H9 (cell line): ENCODE measurements around the gene MYOCD. TPM values are rescaled to one million over a fixed set of nuclear protein-coding genes. Genes with fewer than 3 reads are reported as not detected.

Experiments
- DNase-seq: peaks from one replicate; pipeline ENCODE4 v3.0.0-alpha.2; 2017
- H2AFZ ChIP-seq: one replicate; pipeline ENCODE4 v1.6.1; 2013; ENCODE audit warnings: mild to moderate bottlenecking, low read length, control low read depth, moderate library complexity
- H2AK5ac ChIP-seq: 2 replicates; pipeline ENCODE4 v1.6.1; 2013; ENCODE audit warnings: low read length, control low read depth, mixed read lengths; ENCODE audit not compliant: insufficient read length
- H2BK120ac ChIP-seq: one replicate; pipeline ENCODE4 v1.6.1; 2013; ENCODE audit warnings: low read depth, mild to moderate bottlenecking, low read length, control low read depth, inconsistent platforms; ENCODE audit not compliant: poor library complexity, severe bottlenecking
- H2BK12ac ChIP-seq: 2 replicates; pipeline ENCODE4 v1.6.1; 2013; ENCODE audit warnings: low read length, control low read depth, mixed read lengths, low read depth; ENCODE audit not compliant: insufficient read length
- H2BK15ac ChIP-seq: 2 replicates; pipeline ENCODE4 v1.6.1; 2013; ENCODE audit warnings: low read depth, low read length, control low read depth
- H2BK20ac ChIP-seq: one replicate; pipeline ENCODE4 v1.6.1; 2013; ENCODE audit warnings: low read depth, mild to moderate bottlenecking, low read length, control low read depth, inconsistent platforms; ENCODE audit not compliant: poor library complexity, severe bottlenecking
- H2BK5ac ChIP-seq: 2 replicates; pipeline ENCODE4 v1.6.1; 2013; ENCODE audit warnings: low read length, control low read depth, mixed read lengths; ENCODE audit not compliant: insufficient read length
- H3K14ac ChIP-seq: 2 replicates; pipeline ENCODE4 v1.6.1; 2013; ENCODE audit warnings: low read length, control low read depth; ENCODE audit not compliant: insufficient read depth
- H3K18ac ChIP-seq: 2 replicates; pipeline ENCODE4 v1.6.1; 2013; ENCODE audit warnings: low read depth, mild to moderate bottlenecking, mixed read lengths, low read length, control low read depth; ENCODE audit not compliant: insufficient read length
- H3K23ac ChIP-seq: 2 replicates; pipeline ENCODE4 v1.6.1; 2013; ENCODE audit warnings: low read length, control low read depth, mixed read lengths, low read depth; ENCODE audit not compliant: insufficient read length
- H3K23me2 ChIP-seq: 2 replicates; pipeline ENCODE4 v1.6.1; 2013; ENCODE audit warnings: low read depth, mild to moderate bottlenecking, mixed read lengths, low read length, control low read depth; ENCODE audit not compliant: insufficient read length, poor library complexity, severe bottlenecking
- H3K27ac ChIP-seq: 2 replicates; pipeline ENCODE4 v1.5.1; 2013; ENCODE audit warnings: low read length, control low read depth, mixed read lengths, low read depth; ENCODE audit not compliant: insufficient read length
- H3K27me3 ChIP-seq: 2 replicates; pipeline ENCODE4 v1.6.1; 2013; ENCODE audit warnings: low read length, control low read depth, inconsistent platforms; ENCODE audit not compliant: insufficient read depth
- H3K4ac ChIP-seq: 2 replicates; pipeline ENCODE4 v1.6.1; 2013; ENCODE audit warnings: low read depth, mild to moderate bottlenecking, control low read depth, inconsistent platforms, low read length, moderate library complexity
- H3K4me1 ChIP-seq: 2 replicates; pipeline ENCODE4 v1.6.1; 2013; ENCODE audit warnings: low read length, control low read depth, inconsistent platforms; ENCODE audit not compliant: insufficient read depth
- H3K4me2 ChIP-seq: 2 replicates; pipeline ENCODE4 v1.6.1; 2013; ENCODE audit warnings: low read length, control low read depth, mixed read lengths; ENCODE audit not compliant: insufficient read length, insufficient read depth
- H3K56ac ChIP-seq: 2 replicates; pipeline ENCODE4 v1.6.1; 2013; ENCODE audit warnings: low read depth, mild to moderate bottlenecking, mixed read lengths, low read length, control low read depth; ENCODE audit not compliant: insufficient read length
- H3K79me1 ChIP-seq: 2 replicates; pipeline ENCODE4 v1.6.1; 2013; ENCODE audit warnings: low read depth, mild to moderate bottlenecking, moderate library complexity, low read length, control low read depth, inconsistent platforms; ENCODE audit not compliant: insufficient read depth, poor library complexity, severe bottlenecking
- H3K79me2 ChIP-seq: 2 replicates; pipeline ENCODE4 v1.6.1; 2013; ENCODE audit warnings: low read length, control low read depth, inconsistent platforms; ENCODE audit not compliant: insufficient read depth
- H3K9ac ChIP-seq: 2 replicates; pipeline ENCODE4 v1.6.1; 2013; ENCODE audit warnings: low read length, control low read depth, mixed read lengths; ENCODE audit not compliant: insufficient read length; ENCODE audit errors: extremely low read depth
- H3K9me3 ChIP-seq: one replicate; pipeline ENCODE4 v1.6.1; 2013; ENCODE audit warnings: low read depth, low read length, inconsistent platforms; ENCODE audit not compliant: control insufficient read depth
- H3T11ph ChIP-seq: one replicate; pipeline ENCODE4 v1.6.1; 2013; ENCODE audit warnings: mild to moderate bottlenecking, low read length, control low read depth, inconsistent platforms
- H4K20me1 ChIP-seq: one replicate; pipeline ENCODE4 v1.6.1; 2013; ENCODE audit not compliant: control insufficient read depth, insufficient read length, insufficient read depth
- H4K5ac ChIP-seq: 2 replicates; pipeline ENCODE4 v1.6.1; 2013; ENCODE audit warnings: low read depth, mild to moderate bottlenecking, mixed read lengths, low read length, control low read depth; ENCODE audit not compliant: insufficient read length
- H4K8ac ChIP-seq: replicated peaks from 2 replicates; pipeline ENCODE4 v1.6.1; 2013; ENCODE audit warnings: low read length, control low read depth, mixed read lengths, low read depth; ENCODE audit not compliant: insufficient read length
- H4K91ac ChIP-seq: 2 replicates; pipeline ENCODE4 v1.6.1; 2013; ENCODE audit warnings: low read depth, mild to moderate bottlenecking, moderate library complexity, mixed read lengths, low read length, control low read depth; ENCODE audit not compliant: insufficient read length
- H3K27ac Mint-ChIP-seq, 3 experiments: 2 replicates in 2 of 3; 3 replicates in 1 of 3; pipeline ENCODE4 v1.8.0; 2020 to 2021; ENCODE audit warnings: mixed read lengths in 3 of 3, mild to moderate bottlenecking in 1 of 3, moderate library complexity in 1 of 3
- H3K27me3 Mint-ChIP-seq: 2 replicates; pipeline ENCODE4 v1.8.0; 2021; ENCODE audit warnings: low read depth, mild to moderate bottlenecking, moderate library complexity, mixed read lengths
- H3K36me3 Mint-ChIP-seq, 3 experiments: 2 replicates in 2 of 3; 3 replicates in 1 of 3; pipeline ENCODE4 v1.8.0; 2020 to 2021; ENCODE audit warnings: low read depth in 3 of 3, mixed read lengths in 3 of 3; ENCODE audit not compliant: insufficient read depth in 1 of 3
- H3K4me1 Mint-ChIP-seq, 2 experiments: 2 replicates each; pipeline ENCODE4 v1.8.0; 2020; ENCODE audit warnings: mixed read lengths in 2 of 2
- H3K4me3 Mint-ChIP-seq, 2 experiments: 2 replicates in 1 of 2; 3 replicates in 1 of 2; pipeline ENCODE4 v1.8.0; 2020 to 2021; ENCODE audit warnings: mild to moderate bottlenecking in 2 of 2, mixed read lengths in 2 of 2, moderate library complexity in 1 of 2
- H3K9me3 Mint-ChIP-seq, 2 experiments: 2 replicates in 1 of 2; 3 replicates in 1 of 2; pipeline ENCODE4 v1.8.0; 2020; ENCODE audit warnings: mild to moderate bottlenecking in 2 of 2, mixed read lengths in 2 of 2, moderate library complexity in 1 of 2
- WGBS: extraction: QIAGEN DNeasy Blood & Tissue Kit; methylation state at CpG from one replicate; pipeline ENCODE4 v1.1.7; 2013; ENCODE audit warnings: missing lambda C conversion rate, low lambda C conversion rate, mixed read lengths; ENCODE audit not compliant: insufficient read length; ENCODE audit errors: extremely low coverage; 5-methylcytosine and 5-hydroxymethylcytosine counted together
- total RNA-seq: library from RNA; stranded (reverse); gene quantifications from 2 replicates; pipeline ENCODE4 v1.2.1, GENCODE V29; 2021
- TF ChIP-seq, protein P1 (sequence below): fragments of 200-600 bp; sonication (generic); conservative IDR thresholded peaks from 3 replicates; pipeline ENCODE4 v1.8.0; 2021; ENCODE audit warnings: antibody characterized with exemption, mild to moderate bottlenecking

The MYOCD gene
- total RNA-seq, 1 experiment from 2014 or later, result 0.17 TPM

DNA sequence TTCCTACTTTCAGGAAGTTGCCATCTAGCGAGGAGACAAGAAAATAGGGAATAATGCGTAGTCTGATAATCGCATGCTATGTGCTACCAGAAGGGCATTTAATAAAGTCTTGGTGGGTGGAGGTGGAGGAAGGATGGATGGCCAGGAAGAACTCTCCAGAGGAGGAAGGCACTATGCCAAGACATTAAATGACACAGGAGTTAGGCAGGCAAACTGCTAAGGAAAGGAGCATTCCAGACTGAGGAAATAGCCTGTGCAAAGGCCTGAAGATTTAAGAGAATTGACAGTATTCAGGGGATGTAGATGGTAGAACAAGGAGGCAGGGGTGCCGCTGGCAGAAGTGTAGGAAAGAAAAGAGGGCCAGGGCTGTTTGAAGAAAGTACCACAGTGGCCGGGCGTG is 104.3 kb downstream of the MYOCD start:
- H2BK120ac ChIP-seq, result no peak overlapping the region
- H3K4me3 Mint-ChIP-seq, result no peak overlapping the region
- no peak for DNase-seq

More for the DNA sequence above, 104.3 kb downstream of the MYOCD start:
- H3K9me3 Mint-ChIP-seq, result no peaks in the 10 kb centered on the region
- Histone ChIP-seq H3K18ac (no peak overlapping the region), H3K23ac (no peak overlapping the region), H3K4me1 (no peaks in the 10 kb centered on the region), H2AK5ac (no peak overlapping the region), H2BK12ac (no peak overlapping the region), H2AFZ (no peak overlapping the region), H3K79me2 (no peaks in the 10 kb centered on the region), H4K8ac (no peak overlapping the region), H3K79me1 (no peaks in the 10 kb centered on the region), H3K27me3 (no peaks in the 10 kb centered on the region), H3K9ac (no peak overlapping the region), H3K9me3 (no peaks in the 10 kb centered on the region), H3T11ph (no peak overlapping the region), H2BK5ac (no peak overlapping the region), H3K23me2 (no peaks in the 10 kb centered on the region), H3K4ac (no peak overlapping the region), H3K56ac (no peak overlapping the region), H4K20me1 (no peaks in the 10 kb centered on the region), H4K91ac (no peak overlapping the region), H3K27ac (no peak overlapping the region), H2BK15ac (no peak overlapping the region), H4K5ac (no peak overlapping the region), H3K4me2 (no peak overlapping the region), H3K14ac (no peak overlapping the region), H2BK20ac (no peak overlapping the region)
- H3K27ac Mint-ChIP-seq, result no peak overlapping the region; a peak in 1 of 7 replicates
- WGBS, result no CpG with 5 or more reads among the region's 6 CpGs
- TF ChIP-seq, protein P1, sequence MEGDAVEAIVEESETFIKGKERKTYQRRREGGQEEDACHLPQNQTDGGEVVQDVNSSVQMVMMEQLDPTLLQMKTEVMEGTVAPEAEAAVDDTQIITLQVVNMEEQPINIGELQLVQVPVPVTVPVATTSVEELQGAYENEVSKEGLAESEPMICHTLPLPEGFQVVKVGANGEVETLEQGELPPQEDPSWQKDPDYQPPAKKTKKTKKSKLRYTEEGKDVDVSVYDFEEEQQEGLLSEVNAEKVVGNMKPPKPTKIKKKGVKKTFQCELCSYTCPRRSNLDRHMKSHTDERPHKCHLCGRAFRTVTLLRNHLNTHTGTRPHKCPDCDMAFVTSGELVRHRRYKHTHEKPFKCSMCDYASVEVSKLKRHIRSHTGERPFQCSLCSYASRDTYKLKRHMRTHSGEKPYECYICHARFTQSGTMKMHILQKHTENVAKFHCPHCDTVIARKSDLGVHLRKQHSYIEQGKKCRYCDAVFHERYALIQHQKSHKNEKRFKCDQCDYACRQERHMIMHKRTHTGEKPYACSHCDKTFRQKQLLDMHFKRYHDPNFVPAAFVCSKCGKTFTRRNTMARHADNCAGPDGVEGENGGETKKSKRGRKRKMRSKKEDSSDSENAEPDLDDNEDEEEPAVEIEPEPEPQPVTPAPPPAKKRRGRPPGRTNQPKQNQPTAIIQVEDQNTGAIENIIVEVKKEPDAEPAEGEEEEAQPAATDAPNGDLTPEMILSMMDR, result no peak
- 0 out of 2 replicates have a peak, but pooled peaks cover 4% of the 10 kb centered on the region for H3K27me3 Mint-ChIP-seq
- H3K36me3 Mint-ChIP-seq, result no peaks in the 10 kb centered on the region
- H3K4me1 Mint-ChIP-seq, result no peaks in the 10 kb centered on the region; a peak in 1 of 4 replicates
